GM12878 (cell line): ENCODE data around the gene ATP8A1. TPM values are rescaled to one million over a fixed set of nuclear protein-coding genes. Genes with fewer than 3 reads are reported as not detected.

Experiments used
- ATAC-seq: fragments of 200-7000 bp; cut with Tn5 transposase; 3 replicates; pipeline ENCODE4 v1.9.1; 2020; ENCODE audit warnings: mild to moderate bottlenecking, moderate library complexity
- BruUV-seq: library from RNA; stranded (reverse); fragments of 400-500 nt; replicated peaks from 2 replicates; lab custom pipeline; 2021; lab: Mats Ljungman, UMichigan
- CTCF ChIA-PET: fragments of 300-600 bp; sonication (Branson Sonifier 250); formaldehyde crosslinking; extraction: SDS; loops from one replicate; lab custom pipeline; 2021; ENCODE audit warnings: inconsistent platforms; lab: Yijun Ruan, JAX
- POLR2A ChIA-PET: fragments of 350-600 bp; formaldehyde crosslinking; extraction: SDS; loops from one replicate; lab custom pipeline; 2021; ENCODE audit warnings: inconsistent platforms; lab: Charles Lee
- RAD21 ChIA-PET: fragments of 300-600 bp; sonication (Branson Sonifier 250); formaldehyde crosslinking; loops from one replicate; lab custom pipeline; 2023; ENCODE audit warnings: antibody characterized with exemption; ENCODE audit not compliant: unreplicated experiment; lab: Charles Lee
- SMC1A ChIA-PET: fragments of 300-600 bp; sonication (Branson Sonifier 250); formaldehyde crosslinking; loops from one replicate; lab custom pipeline; 2023; ENCODE audit not compliant: unreplicated experiment, uncharacterized antibody; lab: Charles Lee
- DNase-seq: peaks from one replicate; pipeline ENCODE4 v3.0.0-alpha.2; 2011; ENCODE audit warnings: low read depth, low spot score
- FAIRE-seq: peaks from 3 replicates; lab custom pipeline; 2011; peaks lifted over from hg19 to GRCh38; lab: Jason Lieb, UNC
- H2AFZ ChIP-seq: 2 replicates; pipeline ENCODE4 v1.6.0; 2011; ENCODE audit warnings: low read depth, low read length, control low read depth; ENCODE audit not compliant: control insufficient read depth
- H3K27ac ChIP-seq: 2 replicates; pipeline ENCODE4 v1.5.1; 2011; ENCODE audit warnings: control low read depth; ENCODE audit not compliant: control insufficient read depth, insufficient read depth
- H3K27me3 ChIP-seq, 2 experiments: replicated peaks in 1 of 2; 2 replicates each; pipeline versions ENCODE4 v1.6.0 to v1.6.1; 2011; ENCODE audit warnings: low read length in 1 of 2; ENCODE audit not compliant: control insufficient read depth in 2 of 2, insufficient read depth in 2 of 2
- H3K36me3 ChIP-seq, 2 experiments: 2 replicates each; pipeline ENCODE4 v1.5.1; 2011; ENCODE audit warnings: low read length in 1 of 2; ENCODE audit not compliant: control insufficient read depth in 2 of 2, insufficient read depth in 2 of 2
- H3K4me1 ChIP-seq: 2 replicates; pipeline ENCODE4 v1.6.1; 2011; ENCODE audit warnings: mild to moderate bottlenecking, low read length, moderate library complexity, mixed read lengths; ENCODE audit not compliant: control insufficient read depth, insufficient read depth
- H3K4me2 ChIP-seq: 2 replicates; pipeline ENCODE4 v1.6.0; 2011; ENCODE audit warnings: control low read depth; ENCODE audit not compliant: control insufficient read depth, insufficient read depth
- H3K4me3 ChIP-seq: fragments of 200-600 bp; sonication (generic); 2 replicates; pipeline ENCODE4 v1.5.1; 2016
- H3K79me2 ChIP-seq: 2 replicates; pipeline ENCODE4 v1.6.0; 2011; ENCODE audit warnings: low read length; ENCODE audit not compliant: control insufficient read depth, insufficient read depth
- H3K9ac ChIP-seq: 2 replicates; pipeline ENCODE4 v1.8.0; 2011; ENCODE audit warnings: low read length, control low read depth, mixed read lengths; ENCODE audit not compliant: control insufficient read depth, insufficient read depth
- H3K9me3 ChIP-seq: replicated peaks from 3 replicates; pipeline ENCODE4 v1.5.1; 2011; ENCODE audit warnings: mild to moderate bottlenecking, low read length; ENCODE audit not compliant: control insufficient read depth, insufficient read depth
- H4K20me1 ChIP-seq: 2 replicates; pipeline ENCODE4 v1.6.0; 2011; ENCODE audit not compliant: control insufficient read depth, insufficient read depth
- CHD1 ChIP-seq: IDR thresholded peaks from 2 replicates; pipeline ENCODE4 v1.6.1; 2012; ENCODE audit warnings: low read depth, low read length, improper control_type of control experiment
- CREB1 ChIP-seq: IDR thresholded peaks from 2 replicates; pipeline ENCODE4 v1.6.1; 2012; ENCODE audit warnings: low read depth, mild to moderate bottlenecking, inconsistent platforms
- ESRRA ChIP-seq: IDR thresholded peaks from 2 replicates; pipeline ENCODE4 v1.6.1; 2012; ENCODE audit warnings: mild to moderate bottlenecking, low read length, improper control_type of control experiment
- HDAC2 ChIP-seq: fragments of 200-600 bp; sonication (generic); IDR thresholded peaks from 2 replicates; pipeline ENCODE4 v1.6.1; 2017
- KAT2A ChIP-seq: conservative IDR thresholded peaks from 2 replicates; pipeline ENCODE4 v1.6.1; 2011; ENCODE audit warnings: low read depth, low read length; ENCODE audit not compliant: control insufficient read depth
- RFX5 ChIP-seq: IDR thresholded peaks from 2 replicates; pipeline ENCODE4 v1.6.1; 2011; ENCODE audit warnings: low read depth, low read length, improper control_type of control experiment
- SIX5 ChIP-seq: IDR thresholded peaks from 2 replicates; pipeline ENCODE4 v1.6.1; 2011; ENCODE audit warnings: mild to moderate bottlenecking, low read depth, low read length, moderate library complexity; ENCODE audit not compliant: severe bottlenecking
- STAT1 ChIP-seq: fragments of 450-650 bp; conservative IDR thresholded peaks from 2 replicates; pipeline ENCODE4 v1.6.1; 2014; ENCODE audit warnings: antibody characterized with exemption, mild to moderate bottlenecking
- TCF12 ChIP-seq: IDR thresholded peaks from 2 replicates; pipeline ENCODE4 v1.6.1; 2011; ENCODE audit warnings: low read depth, mild to moderate bottlenecking, low read length
- TCF3 ChIP-seq: IDR thresholded peaks from 2 replicates; pipeline ENCODE4 v1.6.1; 2012; ENCODE audit warnings: low read depth, mild to moderate bottlenecking, low read length, borderline replicate concordance; ENCODE audit not compliant: insufficient read depth
- ZBTB11 ChIP-seq: fragments of 450-650 bp; formaldehyde crosslinking; IDR thresholded peaks from 2 replicates; pipeline ENCODE4 v1.5.0; 2022; ENCODE audit warnings: mild to moderate bottlenecking, missing genetic modification characterization
- ZNF24 ChIP-seq: fragments of 450-650 bp; IDR thresholded peaks from 2 replicates; pipeline ENCODE4 v1.6.1; 2017; ENCODE audit warnings: antibody characterized with exemption, mild to moderate bottlenecking
- WGBS: methylation state at CpG from one replicate; pipeline ENCODE4 v1.1.6; 2016; ENCODE audit warnings: low lambda C conversion rate; ENCODE audit not compliant: insufficient replicate concordance, insufficient coverage; ENCODE audit errors: missing lambda C conversion rate; 5-methylcytosine and 5-hydroxymethylcytosine counted together
- in situ Hi-C: fragments of 300-500 bp; cut with MboI; formaldehyde crosslinking; loops from 9 replicates; pipeline ENCODE4 v1.14.3; 2018; ENCODE audit warnings: mixed read lengths
- intact Hi-C: fragments of 100-400 bp; cut with micrococcal nuclease; formaldehyde crosslinking; loops from one replicate; pipeline ENCODE4 v1.14.2; 2022; ENCODE audit not compliant: unreplicated experiment
- polyA plus RNA-seq, 11 experiments: library from polyadenylated mRNA; depleted of rRNA in 4 of 11; unstranded in 6 of 11; stranded (reverse) in 5 of 11; fragments of >200 nt; fragmentation: Nextera tagmentation in 4 of 11; fragmentation: Illumina TruSeq in 1 of 11; extraction: Ambion mirVana in 4 of 11; extraction: Trizol in 1 of 11; gene quantifications; 1 replicate in 1 of 11; 2 replicates in 10 of 11; pipeline versions ENCODE4 v1.2.1 to v1.2.3, GENCODE V29; 2011 to 2016; ENCODE audit warnings: inconsistent platforms in 2 of 11, missing spikeins in 2 of 11, low read depth in 1 of 11
- total RNA-seq, 4 experiments: library from RNA; depleted of rRNA in 3 of 4; stranded (reverse); fragments of >200 nt in 3 of 4; fragmentation: Illumina TruSeq in 1 of 4; extraction: Trizol in 1 of 4; gene quantifications; 2 replicates each; pipeline versions ENCODE4 v1.2.1 to v1.2.3, GENCODE V29; 2013 to 2021
- TF ChIP-seq, protein P1 (sequence below): IDR thresholded peaks from 2 replicates; pipeline ENCODE4 v1.6.1; 2011; ENCODE audit warnings: borderline replicate concordance, low read depth, mild to moderate bottlenecking, moderate library complexity, low read length; ENCODE audit not compliant: insufficient read depth, poor library complexity, severe bottlenecking
- TF ChIP-seq, protein P2 (sequence below): fragments of 450-650 bp; IDR thresholded peaks from 2 replicates; pipeline ENCODE4 v1.6.1; 2017; ENCODE audit warnings: mild to moderate bottlenecking, moderate library complexity

The ATP8A1 gene
- total and polyA plus RNA-seq, 10 of the 15 experiments (the other 5 are each of a cell fraction or from before 2014, with no cell fraction given), result 9.0 to 116 (median 37.3) TPM

GRCh38 chr4:42638993-42639392 lies 17.9 kb downstream of the ATP8A1 start (continued):
- TF ChIP-seq, protein P1, sequence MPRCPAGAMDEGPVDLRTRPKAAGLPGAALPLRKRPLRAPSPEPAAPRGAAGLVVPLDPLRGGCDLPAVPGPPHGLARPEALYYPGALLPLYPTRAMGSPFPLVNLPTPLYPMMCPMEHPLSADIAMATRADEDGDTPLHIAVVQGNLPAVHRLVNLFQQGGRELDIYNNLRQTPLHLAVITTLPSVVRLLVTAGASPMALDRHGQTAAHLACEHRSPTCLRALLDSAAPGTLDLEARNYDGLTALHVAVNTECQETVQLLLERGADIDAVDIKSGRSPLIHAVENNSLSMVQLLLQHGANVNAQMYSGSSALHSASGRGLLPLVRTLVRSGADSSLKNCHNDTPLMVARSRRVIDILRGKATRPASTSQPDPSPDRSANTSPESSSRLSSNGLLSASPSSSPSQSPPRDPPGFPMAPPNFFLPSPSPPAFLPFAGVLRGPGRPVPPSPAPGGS, result peak; percentile 86
- TF ChIP-seq RFX5 (no peak), CREB1 (peak; percentile 75)
- TF ChIP-seq, all 136 proteins: peak for 71

DNA sequence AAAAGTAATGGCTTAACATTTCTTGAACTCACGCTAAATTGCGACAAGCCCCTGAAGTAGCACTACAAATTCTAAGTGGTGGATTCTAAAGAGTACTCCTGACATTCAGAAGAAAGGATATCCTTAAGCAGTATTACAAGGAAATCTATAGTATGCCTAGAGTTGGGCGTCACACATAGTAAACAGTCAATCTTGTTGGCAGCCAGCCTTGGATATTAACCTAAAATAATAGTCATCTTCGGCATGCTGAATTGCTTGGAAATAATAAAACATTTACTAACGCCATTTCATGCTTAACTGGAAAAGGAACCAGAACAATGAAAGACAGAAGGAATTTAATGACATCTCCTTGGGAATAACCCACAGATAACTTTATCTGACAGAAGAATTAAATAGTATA lies 18.6 kb downstream of the ATP8A1 start:
- H3K4me2 ChIP-seq, result peak overlapping the region; percentile 75
- FAIRE-seq (no peak), DNase-seq (no peak), ATAC-seq (no peak)
- peaks cover 2% of the 10 kb centered on the region; the same call in 1 of the 3 replicates for H3K9me3 ChIP-seq
- BruUV-seq, result TSS peak; percentile 41
- peak overlapping the region; percentile 33; the same call in 1 of the 2 replicates for H3K4me3 ChIP-seq
- POLR2A ChIA-PET, result interaction anchor here (0.5 to 15.0 kb wide), 4 partner anchors 3 to 66 kb away, joined by 4 to 254 read pairs (median 210); partner anchors contain the start of gene ATP8A1
- peaks cover 95% of the 10 kb centered on the region for H3K79me2 ChIP-seq
- H4K20me1 ChIP-seq, result no peaks in the 10 kb centered on the region
- intact Hi-C loops, result loop anchor here (1.0 kb wide), 1 partner anchor 16 kb away; no protein-coding TSS in a partner anchor
- in situ Hi-C loops, result loop anchor here (25.0 kb wide), 1 partner anchor 1976 kb away; no protein-coding TSS in a partner anchor
- H3K27ac ChIP-seq, result peak overlapping the region; percentile 98
- RAD21 ChIA-PET, result interaction anchor here (1.0 to 16.5 kb wide), 5 partner anchors 8 to 70 kb away, joined by 3 to 252 read pairs (median 68); partner anchors contain the start of gene ATP8A1
- SMC1A ChIA-PET, result interaction anchor here (14.9 to 20.0 kb wide), 3 partner anchors 4 to 18 kb away, joined by 202 to 478 read pairs (median 478); partner anchors contain the start of gene ATP8A1
- WGBS, result 2% methylated on average over 5 of the region's 5 CpGs
- no peaks in the 10 kb centered on the region for H3K27me3 ChIP-seq
- CTCF ChIA-PET, result interaction anchor here (2.6 to 10.0 kb wide), 2 partner anchors 8 to 69 kb away, joined by 7 to 113 read pairs; no protein-coding TSS in a partner anchor
- H3K4me1 ChIP-seq, result peaks cover 76% of the 10 kb centered on the region
- H2AFZ ChIP-seq, result no peak overlapping the region
- peak overlapping the region; percentile 22; the same call in 1 of the 2 replicates for H3K9ac ChIP-seq
- H3K36me3 ChIP-seq, result peaks cover 0 to 7% of the 10 kb centered on the region in 2 experiments; a peak in 1 of 4 replicates
- TF ChIP-seq ZBTB11 (CRISPR knock-in tag), result no peak
- no peak for TF ChIP-seq TCF12
- no peak for TF ChIP-seq CHD1
- no peak for TF ChIP-seq SIX5
- no peak for TF ChIP-seq KAT2A
- no peak for TF ChIP-seq STAT1
- no peak for TF ChIP-seq HDAC2
- no peak for TF ChIP-seq TCF3
- TF ChIP-seq ZNF24, result no peak
- TF ChIP-seq, protein P2, sequence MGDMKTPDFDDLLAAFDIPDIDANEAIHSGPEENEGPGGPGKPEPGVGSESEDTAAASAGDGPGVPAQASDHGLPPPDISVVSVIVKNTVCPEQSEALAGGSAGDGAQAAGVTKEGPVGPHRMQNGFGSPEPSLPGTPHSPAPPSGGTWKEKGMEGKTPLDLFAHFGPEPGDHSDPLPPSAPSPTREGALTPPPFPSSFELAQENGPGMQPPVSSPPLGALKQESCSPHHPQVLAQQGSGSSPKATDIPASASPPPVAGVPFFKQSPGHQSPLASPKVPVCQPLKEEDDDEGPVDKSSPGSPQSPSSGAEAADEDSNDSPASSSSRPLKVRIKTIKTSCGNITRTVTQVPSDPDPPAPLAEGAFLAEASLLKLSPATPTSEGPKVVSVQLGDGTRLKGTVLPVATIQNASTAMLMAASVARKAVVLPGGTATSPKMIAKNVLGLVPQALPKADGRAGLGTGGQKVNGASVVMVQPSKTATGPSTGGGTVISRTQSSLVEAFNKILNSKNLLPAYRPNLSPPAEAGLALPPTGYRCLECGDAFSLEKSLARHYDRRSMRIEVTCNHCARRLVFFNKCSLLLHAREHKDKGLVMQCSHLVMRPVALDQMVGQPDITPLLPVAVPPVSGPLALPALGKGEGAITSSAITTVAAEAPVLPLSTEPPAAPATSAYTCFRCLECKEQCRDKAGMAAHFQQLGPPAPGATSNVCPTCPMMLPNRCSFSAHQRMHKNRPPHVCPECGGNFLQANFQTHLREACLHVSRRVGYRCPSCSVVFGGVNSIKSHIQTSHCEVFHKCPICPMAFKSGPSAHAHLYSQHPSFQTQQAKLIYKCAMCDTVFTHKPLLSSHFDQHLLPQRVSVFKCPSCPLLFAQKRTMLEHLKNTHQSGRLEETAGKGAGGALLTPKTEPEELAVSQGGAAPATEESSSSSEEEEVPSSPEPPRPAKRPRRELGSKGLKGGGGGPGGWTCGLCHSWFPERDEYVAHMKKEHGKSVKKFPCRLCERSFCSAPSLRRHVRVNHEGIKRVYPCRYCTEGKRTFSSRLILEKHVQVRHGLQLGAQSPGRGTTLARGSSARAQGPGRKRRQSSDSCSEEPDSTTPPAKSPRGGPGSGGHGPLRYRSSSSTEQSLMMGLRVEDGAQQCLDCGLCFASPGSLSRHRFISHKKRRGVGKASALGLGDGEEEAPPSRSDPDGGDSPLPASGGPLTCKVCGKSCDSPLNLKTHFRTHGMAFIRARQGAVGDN, result no peak
- no peak for TF ChIP-seq ESRRA
